ENCODE measurements around the gene PCID2.

Gene PCID2

GRCh38 chr13:113219256-113219940, 10.9 kb upstream of the PCID2 start:
- DNase-seq = no peak

- DNase-seq = no peak
Measured at GRCh38 chr13:113218586-113218985, 10.1 kb upstream of the PCID2 start.

- no peak for DNase-seq
Measured at GRCh38 chr13:113216254-113217048, 8.0 kb upstream of the PCID2 start.

GRCh38 chr13:113211774-113212173, 3.3 kb upstream of the PCID2 start:
- DNase-seq = no peak

GRCh38 chr13:113210833-113211232, 2.4 kb upstream of the PCID2 start:
- no peak for DNase-seq

- DNase-seq = peak; percentile 77
Measured at GRCh38 chr13:113209759-113210421, 1.4 kb upstream of the PCID2 start.

- peak; percentile 82 for DNase-seq
Measured at GRCh38 chr13:113209336-113209758, 878 bp upstream of the PCID2 start, which contains the start of gene CUL4A. TSS of gene CUL4A (plus strand) at chr13:113209613. CDS start at chr13:113209628, 15 bp downstream.

- no peak for DNase-seq
Measured at GRCh38 chr13:113207890-113208420, 514 bp downstream of the PCID2 start.

GRCh38 chr13:113207460-113207859, 1.0 kb downstream of the PCID2 start:
- no peak for DNase-seq

- DNase-seq = no peak
Measured at GRCh38 chr13:113205428-113205931, 3.0 kb downstream of the PCID2 start.

GRCh38 chr13:113204378-113204734, 4.1 kb downstream of the PCID2 start:
- DNase-seq = no peak

- DNase-seq = no peak
Measured at GRCh38 chr13:113203507-113204377, 4.7 kb downstream of the PCID2 start.

GRCh38 chr13:113202912-113203311, 5.6 kb downstream of the PCID2 start:
- DNase-seq = no peak

GRCh38 chr13:113201815-113202214, 6.7 kb downstream of the PCID2 start:
- DNase-seq = no peak

GRCh38 chr13:113196970-113197737, 11.3 kb downstream of the PCID2 start:
- no peak for DNase-seq

GRCh38 chr13:113195360-113195759, 13.1 kb downstream of the PCID2 start:
- no peak for DNase-seq

- DNase-seq = no peak
Measured at GRCh38 chr13:113192902-113193301, 15.6 kb downstream of the PCID2 start.

GRCh38 chr13:113192279-113192678, 16.2 kb downstream of the PCID2 start:
- no peak for DNase-seq

- no peak for DNase-seq
Measured at GRCh38 chr13:113190181-113190580, 18.3 kb downstream of the PCID2 start.

GRCh38 chr13:113187883-113188665, 20.4 kb downstream of the PCID2 start:
- DNase-seq = no peak

- DNase-seq = peak; percentile 63
Measured at GRCh38 chr13:113187263-113187669, 21.2 kb downstream of the PCID2 start.
